GM12878 (cell line): Measurements from ENCODE around the gene INAFM1. TPM values are rescaled to one million over a fixed set of nuclear protein-coding genes. Genes with fewer than 3 reads are reported as not detected.
A peak's percentile ranks its signal among the peaks of the same experiment; 100 is the strongest.

Experiments used
- CHD1 ChIP-seq: IDR thresholded peaks from 2 replicates; pipeline ENCODE4 v1.6.1; 2012; ENCODE audit warnings: low read depth, low read length, improper control_type of control experiment
- CREM ChIP-seq: IDR thresholded peaks from 2 replicates; pipeline ENCODE4 v1.6.1; 2014; ENCODE audit warnings: antibody characterized with exemption, low read depth
- GATAD2B ChIP-seq: fragments of 450-650 bp; conservative IDR thresholded peaks from 2 replicates; pipeline ENCODE4 v1.6.1; 2017; ENCODE audit warnings: low read depth, mild to moderate bottlenecking, moderate library complexity
- HDAC6 ChIP-seq: fragments of 200-600 bp; sonication (generic); IDR thresholded peaks from one replicate; pipeline ENCODE4 v1.8.0; 2017; ENCODE audit warnings: antibody characterized with exemption; ENCODE audit not compliant: unreplicated experiment
- IKZF2 ChIP-seq, 2 experiments: fragments of 450-650 bp; IDR thresholded peaks; 2 replicates each; pipeline ENCODE4 v1.6.1; 2017; ENCODE audit warnings: mild to moderate bottlenecking in 2 of 2, moderate library complexity in 2 of 2
- MEF2B ChIP-seq: fragments of 450-650 bp; IDR thresholded peaks from 2 replicates; pipeline ENCODE4 v1.6.1; 2018; ENCODE audit warnings: mild to moderate bottlenecking, moderate library complexity; ENCODE audit not compliant: partially characterized antibody, poor library complexity, severe bottlenecking
- MXI1 ChIP-seq: fragments of 150-350 bp; IDR thresholded peaks from 2 replicates; pipeline ENCODE4 v1.6.1; 2011; ENCODE audit warnings: low read depth, mild to moderate bottlenecking, inconsistent platforms, low read length, improper control_type of control experiment
- NR2C1 ChIP-seq: fragments of 450-650 bp; IDR thresholded peaks from 2 replicates; pipeline ENCODE4 v1.6.1; 2017; ENCODE audit warnings: antibody characterized with exemption, mild to moderate bottlenecking, moderate library complexity
- POLR2AphosphoS5 ChIP-seq: IDR thresholded peaks from 2 replicates; pipeline ENCODE4 v1.6.1; 2011; ENCODE audit warnings: mild to moderate bottlenecking, low read length, inconsistent platforms
- POU2F2 ChIP-seq: IDR thresholded peaks from 3 replicates; pipeline ENCODE4 v1.6.1; 2011; ENCODE audit warnings: low read depth, mild to moderate bottlenecking, low read length, borderline replicate concordance
- RUNX3 ChIP-seq: IDR thresholded peaks from 2 replicates; pipeline ENCODE4 v1.6.1; 2012; ENCODE audit warnings: low read length, inconsistent platforms
- STAT1 ChIP-seq: fragments of 450-650 bp; conservative IDR thresholded peaks from 2 replicates; pipeline ENCODE4 v1.6.1; 2014; ENCODE audit warnings: antibody characterized with exemption, mild to moderate bottlenecking
- TAF1 ChIP-seq: IDR thresholded peaks from 2 replicates; pipeline ENCODE4 v1.6.1; 2011; ENCODE audit warnings: mild to moderate bottlenecking, low read depth, low read length, borderline replicate concordance
- TBL1XR1 ChIP-seq: IDR thresholded peaks from 2 replicates; pipeline ENCODE4 v1.6.1; 2012; ENCODE audit warnings: low read depth, low read length, improper control_type of control experiment
- ZBTB33 ChIP-seq: fragments of 450-650 bp; IDR thresholded peaks from 2 replicates; pipeline ENCODE4 v1.6.1; 2017; ENCODE audit warnings: mild to moderate bottlenecking
- ZNF24 ChIP-seq: fragments of 450-650 bp; IDR thresholded peaks from 2 replicates; pipeline ENCODE4 v1.6.1; 2017; ENCODE audit warnings: antibody characterized with exemption, mild to moderate bottlenecking
- ZSCAN29 ChIP-seq: fragments of 450-650 bp; IDR thresholded peaks from 2 replicates; pipeline ENCODE4 v1.6.1; 2017; ENCODE audit warnings: mild to moderate bottlenecking, moderate library complexity
- polyA plus RNA-seq, 11 experiments: library from polyadenylated mRNA; depleted of rRNA in 4 of 11; unstranded in 6 of 11; stranded (reverse) in 5 of 11; fragments of >200 nt; fragmentation: Nextera tagmentation in 4 of 11; fragmentation: Illumina TruSeq in 1 of 11; extraction: Ambion mirVana in 4 of 11; extraction: Trizol in 1 of 11; gene quantifications; 1 replicate in 1 of 11; 2 replicates in 10 of 11; pipeline versions ENCODE4 v1.2.1 to v1.2.3, GENCODE V29; 2011 to 2016; ENCODE audit warnings: inconsistent platforms in 2 of 11, missing spikeins in 2 of 11, low read depth in 1 of 11
- total RNA-seq, 4 experiments: library from RNA; depleted of rRNA in 3 of 4; stranded (reverse); fragments of >200 nt in 3 of 4; fragmentation: Illumina TruSeq in 1 of 4; extraction: Trizol in 1 of 4; gene quantifications; 2 replicates each; pipeline versions ENCODE4 v1.2.1 to v1.2.3, GENCODE V29; 2013 to 2021
- TF ChIP-seq, protein P1 (sequence below): fragments of 450-650 bp; IDR thresholded peaks from 2 replicates; pipeline ENCODE4 v1.6.1; 2017; ENCODE audit warnings: mild to moderate bottlenecking, moderate library complexity
- TF ChIP-seq, protein P2 (sequence below): IDR thresholded peaks from 2 replicates; pipeline ENCODE4 v1.6.1; 2012; ENCODE audit warnings: improper control_type of control experiment, low read depth, low read length; ENCODE audit not compliant: insufficient replicate concordance

The INAFM1 gene
- total and polyA plus RNA-seq, 10 of the 15 experiments (the other 5 are each of a cell fraction or from before 2014, with no cell fraction given), result 0.57 to 6.8 (median 1.1) TPM; not detected in 1

DNA sequence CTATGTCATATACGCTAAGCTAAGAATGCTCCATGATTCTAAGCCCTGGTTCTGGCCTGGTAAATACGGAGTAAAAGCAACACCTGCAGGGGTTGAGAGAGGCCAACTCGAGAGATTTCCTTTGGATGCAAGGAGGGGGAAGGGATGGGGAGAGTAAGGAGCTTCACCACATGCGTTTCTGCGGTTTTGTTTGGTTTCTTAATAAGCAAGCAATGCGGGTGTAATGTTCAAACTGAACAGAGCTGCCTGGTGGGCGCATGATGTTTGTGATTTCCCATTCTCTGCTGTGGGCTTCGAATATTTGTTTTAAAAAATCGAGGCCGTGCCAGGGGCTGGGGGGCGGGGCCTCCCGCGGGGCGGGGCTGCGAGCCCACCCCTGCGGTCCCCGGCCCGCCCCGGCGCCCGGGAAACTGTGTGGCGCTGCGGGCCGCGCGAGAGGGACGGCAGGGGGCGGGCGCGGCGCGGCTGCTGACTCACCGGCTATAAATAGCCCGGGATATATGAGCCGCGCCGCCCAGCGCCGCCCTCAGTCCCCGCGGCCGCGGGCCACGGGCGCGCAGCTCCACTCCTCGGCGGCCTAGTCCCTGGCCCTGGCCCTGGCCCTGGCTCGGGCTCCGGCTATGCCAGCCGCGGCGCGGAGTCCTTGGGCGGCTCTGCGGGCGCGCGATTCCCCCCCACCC, 48.8 kb upstream of the INAFM1 start (continued):
- TF ChIP-seq ZNF24 (peak; percentile 68; the same call in 1 of the 2 replicates), MXI1 (peak; percentile 84), GATAD2B (peak; percentile 75), TBL1XR1 (peak; percentile 64; the same call in 1 of the 2 replicates), NR2C1 (peak; percentile 52; the same call in 1 of the 2 replicates), ZSCAN29 (peak; percentile 81), POU2F2 (peak; percentile 99), ZBTB33 (no peak), TAF1 (peak; percentile 93), HDAC6 (peak; percentile 84), POLR2AphosphoS5 (peak; percentile 99), STAT1 (no peak), MEF2B (no peak), RUNX3 (peak; percentile 84), IKZF2 (IDR thresholded peaks at IDR 0.05) (peak in 1 of 2 experiments; percentile 46; a peak in 1 of 4 replicates), CREM (peak; percentile 12; the same call in 1 of the 2 replicates), CHD1 (peak; percentile 29; the same call in 1 of the 2 replicates)
- TF ChIP-seq, protein P1, sequence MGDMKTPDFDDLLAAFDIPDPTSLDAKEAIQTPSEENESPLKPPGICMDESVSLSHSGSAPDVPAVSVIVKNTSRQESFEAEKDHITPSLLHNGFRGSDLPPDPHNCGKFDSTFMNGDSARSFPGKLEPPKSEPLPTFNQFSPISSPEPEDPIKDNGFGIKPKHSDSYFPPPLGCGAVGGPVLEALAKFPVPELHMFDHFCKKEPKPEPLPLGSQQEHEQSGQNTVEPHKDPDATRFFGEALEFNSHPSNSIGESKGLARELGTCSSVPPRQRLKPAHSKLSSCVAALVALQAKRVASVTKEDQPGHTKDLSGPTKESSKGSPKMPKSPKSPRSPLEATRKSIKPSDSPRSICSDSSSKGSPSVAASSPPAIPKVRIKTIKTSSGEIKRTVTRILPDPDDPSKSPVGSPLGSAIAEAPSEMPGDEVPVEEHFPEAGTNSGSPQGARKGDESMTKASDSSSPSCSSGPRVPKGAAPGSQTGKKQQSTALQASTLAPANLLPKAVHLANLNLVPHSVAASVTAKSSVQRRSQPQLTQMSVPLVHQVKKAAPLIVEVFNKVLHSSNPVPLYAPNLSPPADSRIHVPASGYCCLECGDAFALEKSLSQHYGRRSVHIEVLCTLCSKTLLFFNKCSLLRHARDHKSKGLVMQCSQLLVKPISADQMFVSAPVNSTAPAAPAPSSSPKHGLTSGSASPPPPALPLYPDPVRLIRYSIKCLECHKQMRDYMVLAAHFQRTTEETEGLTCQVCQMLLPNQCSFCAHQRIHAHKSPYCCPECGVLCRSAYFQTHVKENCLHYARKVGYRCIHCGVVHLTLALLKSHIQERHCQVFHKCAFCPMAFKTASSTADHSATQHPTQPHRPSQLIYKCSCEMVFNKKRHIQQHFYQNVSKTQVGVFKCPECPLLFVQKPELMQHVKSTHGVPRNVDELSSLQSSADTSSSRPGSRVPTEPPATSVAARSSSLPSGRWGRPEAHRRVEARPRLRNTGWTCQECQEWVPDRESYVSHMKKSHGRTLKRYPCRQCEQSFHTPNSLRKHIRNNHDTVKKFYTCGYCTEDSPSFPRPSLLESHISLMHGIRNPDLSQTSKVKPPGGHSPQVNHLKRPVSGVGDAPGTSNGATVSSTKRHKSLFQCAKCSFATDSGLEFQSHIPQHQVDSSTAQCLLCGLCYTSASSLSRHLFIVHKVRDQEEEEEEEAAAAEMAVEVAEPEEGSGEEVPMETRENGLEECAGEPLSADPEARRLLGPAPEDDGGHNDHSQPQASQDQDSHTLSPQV, result peak; percentile 60; the same call in 1 of the 2 replicates
- TF ChIP-seq, protein P2, sequence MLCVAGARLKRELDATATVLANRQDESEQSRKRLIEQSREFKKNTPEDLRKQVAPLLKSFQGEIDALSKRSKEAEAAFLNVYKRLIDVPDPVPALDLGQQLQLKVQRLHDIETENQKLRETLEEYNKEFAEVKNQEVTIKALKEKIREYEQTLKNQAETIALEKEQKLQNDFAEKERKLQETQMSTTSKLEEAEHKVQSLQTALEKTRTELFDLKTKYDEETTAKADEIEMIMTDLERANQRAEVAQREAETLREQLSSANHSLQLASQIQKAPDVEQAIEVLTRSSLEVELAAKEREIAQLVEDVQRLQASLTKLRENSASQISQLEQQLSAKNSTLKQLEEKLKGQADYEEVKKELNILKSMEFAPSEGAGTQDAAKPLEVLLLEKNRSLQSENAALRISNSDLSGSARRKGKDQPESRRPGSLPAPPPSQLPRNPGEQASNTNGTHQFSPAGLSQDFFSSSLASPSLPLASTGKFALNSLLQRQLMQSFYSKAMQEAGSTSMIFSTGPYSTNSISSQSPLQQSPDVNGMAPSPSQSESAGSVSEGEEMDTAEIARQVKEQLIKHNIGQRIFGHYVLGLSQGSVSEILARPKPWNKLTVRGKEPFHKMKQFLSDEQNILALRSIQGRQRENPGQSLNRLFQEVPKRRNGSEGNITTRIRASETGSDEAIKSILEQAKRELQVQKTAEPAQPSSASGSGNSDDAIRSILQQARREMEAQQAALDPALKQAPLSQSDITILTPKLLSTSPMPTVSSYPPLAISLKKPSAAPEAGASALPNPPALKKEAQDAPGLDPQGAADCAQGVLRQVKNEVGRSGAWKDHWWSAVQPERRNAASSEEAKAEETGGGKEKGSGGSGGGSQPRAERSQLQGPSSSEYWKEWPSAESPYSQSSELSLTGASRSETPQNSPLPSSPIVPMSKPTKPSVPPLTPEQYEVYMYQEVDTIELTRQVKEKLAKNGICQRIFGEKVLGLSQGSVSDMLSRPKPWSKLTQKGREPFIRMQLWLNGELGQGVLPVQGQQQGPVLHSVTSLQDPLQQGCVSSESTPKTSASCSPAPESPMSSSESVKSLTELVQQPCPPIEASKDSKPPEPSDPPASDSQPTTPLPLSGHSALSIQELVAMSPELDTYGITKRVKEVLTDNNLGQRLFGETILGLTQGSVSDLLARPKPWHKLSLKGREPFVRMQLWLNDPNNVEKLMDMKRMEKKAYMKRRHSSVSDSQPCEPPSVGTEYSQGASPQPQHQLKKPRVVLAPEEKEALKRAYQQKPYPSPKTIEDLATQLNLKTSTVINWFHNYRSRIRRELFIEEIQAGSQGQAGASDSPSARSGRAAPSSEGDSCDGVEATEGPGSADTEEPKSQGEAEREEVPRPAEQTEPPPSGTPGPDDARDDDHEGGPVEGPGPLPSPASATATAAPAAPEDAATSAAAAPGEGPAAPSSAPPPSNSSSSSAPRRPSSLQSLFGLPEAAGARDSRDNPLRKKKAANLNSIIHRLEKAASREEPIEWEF, result peak; percentile 10
